ENCODE measurements around the gene NKTR. TPM values are rescaled to one million over a fixed set of nuclear protein-coding genes. Genes with fewer than 3 reads are reported as not detected.

Gene NKTR
- total RNA-seq, 8 experiments from 2014 or later: 44.4 to 140 (median 76.5) TPM

DNA sequence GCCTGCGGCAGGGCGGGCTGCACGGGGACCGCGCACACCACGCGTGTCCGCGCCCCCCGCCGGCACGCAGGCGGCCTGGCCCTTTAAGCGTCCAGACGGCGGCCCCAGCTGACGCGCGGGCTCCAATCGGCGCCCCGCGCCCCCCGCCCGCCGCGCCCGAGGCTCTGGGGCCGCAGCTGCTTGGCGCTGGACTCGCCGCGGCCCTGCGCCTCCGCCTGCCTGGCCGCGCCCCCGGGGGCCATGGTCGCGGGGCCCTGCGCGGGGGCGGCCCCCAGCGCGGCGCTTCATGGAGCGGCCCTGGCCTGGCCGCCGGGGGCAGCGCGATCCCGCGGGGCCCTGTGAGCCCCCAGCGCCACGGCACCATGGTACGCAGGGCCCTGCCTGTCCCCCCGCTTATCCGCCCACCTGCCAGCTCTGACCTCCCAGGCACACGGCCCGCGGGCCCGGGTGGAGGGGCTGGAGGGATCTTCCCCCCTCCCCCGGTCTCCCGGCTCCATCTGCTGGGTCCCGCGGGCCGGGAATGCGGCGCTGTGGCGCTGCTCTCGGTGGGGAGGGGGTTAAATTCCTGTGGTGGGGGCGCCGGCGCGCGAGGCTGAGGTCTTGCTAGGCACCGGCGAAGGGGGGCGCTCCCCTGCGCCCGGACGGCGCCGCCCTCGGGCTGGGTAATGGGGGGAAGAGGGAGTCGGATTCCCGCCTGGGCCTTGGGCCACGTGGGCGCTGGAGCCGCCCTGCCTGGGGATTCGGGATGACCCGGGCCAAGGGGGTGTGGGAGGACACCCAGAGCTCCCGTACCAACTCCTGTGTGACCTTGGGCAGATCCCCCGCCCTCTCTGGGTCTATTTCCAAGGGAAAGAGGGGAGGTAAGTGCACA is 54.1 kb downstream of the NKTR start:
- in situ Hi-C loops (cut with MboI; ENCODE audit: low pct_unique_long_range_greater_than_20kb in 2 of 9, low sequenced_read_pairs in 9 of 9, unreplicated experiment in 9 of 9): loop anchor here in 1 of 9 experiments (10.0 kb wide), 1 partner anchor 90 kb away; no protein-coding TSS in a partner anchor
- peak overlapping the region; percentile 47 to 90 (median 65) for H3K4me3 ChIP-seq
- peak overlapping the region; percentile 13 to 31 for H3K27ac ChIP-seq
- WGBS, 10 experiments: 0 to 6% (median 0%) methylated on average over 1 to 7 of the region's 94 CpGs; no CpG with 5 or more reads in 7 of the 10 experiments
- peaks cover 18% of the 10 kb centered on the region in 2 donors for H3K4me1 ChIP-seq (replicated peaks in 1 of 2)
- peak; percentile 38 to 88 (median 82) for ATAC-seq (replicated peaks in 6 of 8)

GRCh38 chr3:42655331-42655888 is 54.9 kb downstream of the NKTR start:
- Histone ChIP-seq H3K27ac (no peak overlapping the region), H3K4me1 (replicated peaks in 1 of 2) (peaks cover 18% of the 10 kb centered on the region in 2 donors), H3K4me3 (peak overlapping the region; percentile 47 to 90 (median 65))
- WGBS, 10 experiments: 0 to 60% methylated on average over 1 of the region's 4 CpGs; no CpG with 5 or more reads in 8 of the 10 experiments
- ATAC-seq (replicated peaks in 6 of 8): no peak
- in situ Hi-C loops (cut with MboI; ENCODE audit: low pct_unique_long_range_greater_than_20kb in 2 of 9, low sequenced_read_pairs in 9 of 9, unreplicated experiment in 9 of 9): loop anchor here in 1 of 9 experiments (10.0 kb wide), 1 partner anchor 89 kb away; no protein-coding TSS in a partner anchor

- Histone ChIP-seq H3K4me1 (replicated peaks in 1 of 2) (peaks cover 18% of the 10 kb centered on the region in 2 donors), H3K4me3 (no peak overlapping the region)
Observed at GRCh38 chr3:42655980-42656679, 55.6 kb downstream of the NKTR start.

GRCh38 chr3:42656680-42657610 is 56.5 kb downstream of the NKTR start:
- in situ Hi-C loops (cut with MboI; ENCODE audit: low pct_unique_long_range_greater_than_20kb in 2 of 9, low sequenced_read_pairs in 9 of 9, unreplicated experiment in 9 of 9): loop anchor here in 1 of 9 experiments (10.0 kb wide), 1 partner anchor 88 kb away; no protein-coding TSS in a partner anchor
- no peak for ATAC-seq (replicated peaks in 6 of 8)
- WGBS, 10 experiments: 53 to 100% (median 90%) methylated on average over 1 to 2 of the region's 9 CpGs; no CpG with 5 or more reads in 6 of the 10 experiments
- H3K27ac ChIP-seq: no peak overlapping the region
- H3K4me1 ChIP-seq (replicated peaks in 1 of 2): peaks cover 17 to 18% of the 10 kb centered on the region in 2 donors
- no peak overlapping the region for H3K4me3 ChIP-seq

More at GRCh38 chr3:42655980-42656679, 55.6 kb downstream of the NKTR start:
- in situ Hi-C loops (cut with MboI; ENCODE audit: low pct_unique_long_range_greater_than_20kb in 2 of 9, low sequenced_read_pairs in 9 of 9, unreplicated experiment in 9 of 9): loop anchor here in 1 of 9 experiments (10.0 kb wide), 1 partner anchor 89 kb away; no protein-coding TSS in a partner anchor
- ATAC-seq (replicated peaks in 6 of 8): peak in 2 of 8 experiments; percentile 2 to 6
- H3K27ac ChIP-seq: no peak overlapping the region
- WGBS, 10 experiments: 19 to 100% (median 90%) methylated on average over 1 to 6 of the region's 6 CpGs; no CpG with 5 or more reads in 1 of the 10 experiments

DNA sequence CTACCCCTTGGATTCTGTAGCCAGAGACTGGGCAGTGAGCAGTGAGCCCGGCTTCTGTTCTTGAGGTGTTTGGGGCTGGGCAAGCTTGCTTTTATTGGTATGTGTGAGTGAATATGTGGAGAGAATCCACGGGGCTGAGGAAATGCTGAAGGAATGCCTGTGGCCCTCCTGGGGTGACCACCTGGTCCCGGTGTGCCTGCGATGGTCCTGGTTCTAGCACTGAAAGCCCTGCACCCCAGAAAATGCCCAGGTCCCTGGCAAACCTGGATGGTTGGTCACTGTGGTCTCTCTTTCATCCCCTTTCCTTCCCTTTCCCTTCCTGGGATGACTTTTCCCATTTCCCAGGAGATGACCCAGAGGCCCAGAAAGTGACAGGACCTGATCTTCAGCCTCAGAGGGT is 57.2 kb downstream of the NKTR start:
- no peak for ATAC-seq (replicated peaks in 6 of 8)
- 83 to 100% (median 83%) methylated on average over 1 to 4 of the region's 4 CpGs; no CpG with 5 or more reads in 7 of the 10 experiments for WGBS, 10 experiments
- no peak overlapping the region for H3K4me3 ChIP-seq
- H3K4me1 ChIP-seq (replicated peaks in 1 of 2): peaks cover 10 to 18% of the 10 kb centered on the region in 2 donors
- H3K27ac ChIP-seq: no peak overlapping the region
- in situ Hi-C loops (cut with MboI; ENCODE audit: low pct_unique_long_range_greater_than_20kb in 2 of 9, low sequenced_read_pairs in 9 of 9, unreplicated experiment in 9 of 9): loop anchor here in 1 of 9 experiments (10.0 kb wide), 1 partner anchor 87 kb away; no protein-coding TSS in a partner anchor

GRCh38 chr3:42658091-42658770 is 57.7 kb downstream of the NKTR start:
- H3K27ac ChIP-seq: no peak overlapping the region
- whole genome bisulfite sequencing, 10 experiments: 70 to 95% (median 86%) methylated on average over 2 to 8 of the region's 34 CpGs; no CpG with 5 or more reads in 6 of the 10 experiments
- H3K4me3 ChIP-seq: no peak overlapping the region
- ATAC-seq (replicated peaks in 6 of 8): no peak
- in situ Hi-C loops (cut with MboI; ENCODE audit: low pct_unique_long_range_greater_than_20kb in 2 of 9, low sequenced_read_pairs in 9 of 9, unreplicated experiment in 9 of 9): loop anchor here in 1 of 9 experiments (10.0 kb wide), 1 partner anchor 87 kb away; no protein-coding TSS in a partner anchor
- peaks cover 4 to 12% of the 10 kb centered on the region in 2 donors for H3K4me1 ChIP-seq (replicated peaks in 1 of 2)

GRCh38 chr3:42658771-42659390 is 58.4 kb downstream of the NKTR start:
- in situ Hi-C loops (cut with MboI; ENCODE audit: low pct_unique_long_range_greater_than_20kb in 2 of 9, low sequenced_read_pairs in 9 of 9, unreplicated experiment in 9 of 9): loop anchor here in 1 of 9 experiments (10.0 kb wide), 1 partner anchor 86 kb away; no protein-coding TSS in a partner anchor
- WGBS, 10 experiments: 40 to 89% (median 80%) methylated on average over 2 to 18 of the region's 22 CpGs; no CpG with 5 or more reads in 7 of the 10 experiments
- Histone ChIP-seq H3K4me3 (no peak overlapping the region), H3K4me1 (replicated peaks in 1 of 2) (peaks cover 0 to 8% of the 10 kb centered on the region in 2 donors), H3K27ac (no peak overlapping the region)
- ATAC-seq (replicated peaks in 6 of 8): no peak

DNA sequence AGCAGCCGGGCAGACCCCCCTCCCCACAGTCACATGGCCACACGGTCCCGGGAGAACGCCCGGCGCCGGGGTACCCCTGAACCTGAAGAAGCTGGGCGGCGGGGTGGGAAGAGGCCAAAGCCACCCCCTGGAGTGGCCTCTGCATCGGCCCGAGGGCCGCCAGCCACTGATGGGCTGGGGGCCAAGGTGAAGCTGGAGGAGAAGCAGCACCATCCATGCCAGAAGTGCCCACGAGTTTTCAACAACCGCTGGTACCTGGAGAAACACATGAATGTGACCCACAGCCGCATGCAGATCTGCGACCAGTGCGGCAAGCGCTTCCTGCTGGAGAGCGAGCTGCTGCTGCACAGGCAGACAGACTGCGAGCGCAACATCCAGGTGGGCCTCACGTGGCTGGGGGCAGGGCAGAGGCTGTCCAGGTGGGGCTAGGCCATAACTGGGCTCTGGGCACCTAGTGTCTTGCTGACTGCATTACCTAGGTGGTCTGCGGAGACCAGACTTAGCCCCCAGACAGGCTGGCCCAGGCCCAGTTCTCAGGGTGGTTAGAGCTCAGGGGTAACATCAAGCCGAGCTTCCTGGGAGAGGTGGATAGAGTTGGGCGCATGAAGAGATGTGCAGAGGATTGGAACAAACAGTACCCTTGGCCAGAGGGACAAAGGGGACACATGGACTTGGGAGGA is 59.1 kb downstream of the NKTR start:
- no peak overlapping the region for H3K27ac ChIP-seq
- WGBS, 10 experiments: 80 to 100% (median 80%) methylated on average over 1 to 4 of the region's 25 CpGs; no CpG with 5 or more reads in 7 of the 10 experiments
- no peak overlapping the region for H3K4me3 ChIP-seq
- H3K4me1 ChIP-seq (replicated peaks in 1 of 2): peaks cover 0 to 8% of the 10 kb centered on the region in 2 donors
- no peak for ATAC-seq (replicated peaks in 6 of 8)
- in situ Hi-C loops (cut with MboI; ENCODE audit: low pct_unique_long_range_greater_than_20kb in 2 of 9, low sequenced_read_pairs in 9 of 9, unreplicated experiment in 9 of 9): loop anchor here in 1 of 9 experiments (10.0 kb wide), 1 partner anchor 85 kb away; no protein-coding TSS in a partner anchor

DNA sequence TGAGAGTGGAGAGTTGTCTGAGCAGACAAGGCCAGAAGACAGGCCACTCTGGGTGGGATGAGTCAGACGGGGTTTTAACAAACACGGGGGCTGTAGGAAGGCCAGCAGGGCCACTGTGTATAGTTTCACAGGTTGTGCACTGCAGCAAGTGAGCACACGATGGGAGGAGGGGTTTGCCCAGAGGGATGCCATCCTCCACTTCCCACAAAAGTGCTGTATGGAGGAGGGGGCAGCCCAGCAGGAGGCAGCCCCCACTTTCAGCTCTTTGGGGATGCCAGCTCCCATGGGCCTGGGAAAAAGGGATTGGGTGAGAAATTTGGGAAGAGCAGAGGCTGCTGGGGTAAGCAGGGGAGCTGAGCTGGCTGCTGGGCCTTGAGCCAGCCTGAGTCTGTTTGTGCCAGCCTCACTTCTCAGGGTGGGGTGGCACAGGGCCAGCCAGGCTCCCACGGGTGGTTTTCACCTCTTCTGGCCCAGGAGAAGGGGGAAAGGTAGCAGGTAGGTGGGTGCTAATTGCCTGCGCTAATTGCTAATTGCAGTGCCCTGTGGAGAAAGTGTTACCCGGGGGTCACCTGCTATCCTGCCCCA is 59.7 kb downstream of the NKTR start:
- WGBS, 10 experiments: 0 to 100% (median 68%) methylated on average over 1 to 3 of the region's 6 CpGs; no CpG with 5 or more reads in 6 of the 10 experiments
- peaks cover 0 to 4% of the 10 kb centered on the region in 2 donors for H3K4me1 ChIP-seq (replicated peaks in 1 of 2)
- in situ Hi-C loops (cut with MboI; ENCODE audit: low pct_unique_long_range_greater_than_20kb in 2 of 9, low sequenced_read_pairs in 9 of 9, unreplicated experiment in 9 of 9): no loop called here
- H3K27ac ChIP-seq: no peak overlapping the region
- ATAC-seq (replicated peaks in 6 of 8): no peak
- H3K4me3 ChIP-seq: no peak overlapping the region

DNA sequence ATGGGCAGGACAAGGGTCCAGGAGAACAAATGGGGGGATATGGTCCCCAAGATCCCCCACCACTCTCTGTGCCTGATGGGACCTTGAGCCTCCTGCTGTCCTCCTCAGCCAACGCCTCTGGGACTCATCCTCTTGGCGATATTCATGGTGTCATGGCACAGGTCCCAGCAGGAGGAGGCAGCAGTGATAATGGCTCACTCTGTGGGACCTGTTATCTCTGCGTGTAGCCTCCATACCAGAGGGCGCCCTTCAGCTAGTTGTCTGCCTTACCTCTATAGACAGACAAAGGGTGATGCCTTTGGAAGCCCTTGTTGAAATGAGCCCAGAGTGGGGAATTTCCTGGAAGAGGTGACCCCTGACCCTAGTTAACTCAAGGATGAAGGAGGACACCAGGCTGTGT is 60.4 kb downstream of the NKTR start:
- in situ Hi-C loops (cut with MboI; ENCODE audit: low pct_unique_long_range_greater_than_20kb in 2 of 9, low sequenced_read_pairs in 9 of 9, unreplicated experiment in 9 of 9): no loop called here
- Histone ChIP-seq H3K4me1 (replicated peaks in 1 of 2) (no peaks in the 10 kb centered on the region), H3K27ac (no peak overlapping the region), H3K4me3 (no peak overlapping the region)
- WGBS, 10 experiments: 60 to 94% (median 65%) methylated on average over 1 to 2 of the region's 4 CpGs; no CpG with 5 or more reads in 4 of the 10 experiments
- ATAC-seq (replicated peaks in 6 of 8): no peak

Measured in motor neuron (in vitro differentiated cells).